Mesenchymal stem cell (in vitro differentiated cells and primary cell): ENCODE results near the gene NEK11.
"Not testable (repeated sequence)": the region's sequence is repeated elsewhere in the genome, so short reads cannot be mapped to it uniquely, and the experiment has no call there.

ENCODE experiments used
- DNase-seq: peaks from one replicate; pipeline ENCODE4 v3.0.0-alpha.2; 2013
- H2AFZ ChIP-seq: one replicate; pipeline ENCODE4 v1.6.1; 2013; ENCODE audit warnings: low read depth, mild to moderate bottlenecking, control low read depth, inconsistent platforms, low read length, moderate library complexity
- H2AK5ac ChIP-seq: 2 replicates; pipeline ENCODE4 v1.6.1; 2013; ENCODE audit warnings: low read length, moderate library complexity, mild to moderate bottlenecking, inconsistent platforms; ENCODE audit not compliant: severe bottlenecking
- H2BK120ac ChIP-seq: one replicate; pipeline ENCODE4 v1.6.1; 2013; ENCODE audit warnings: low read depth, mild to moderate bottlenecking, inconsistent platforms, low read length, moderate library complexity
- H2BK12ac ChIP-seq, 2 experiments: one replicate each; pipeline ENCODE4 v1.6.1; 2013; ENCODE audit warnings: inconsistent platforms in 2 of 2, low read length in 2 of 2, mild to moderate bottlenecking in 2 of 2, moderate library complexity in 2 of 2, control low read depth in 1 of 2
- H2BK15ac ChIP-seq: one replicate; pipeline ENCODE4 v1.6.1; 2013; ENCODE audit warnings: mild to moderate bottlenecking, low read depth, inconsistent platforms; ENCODE audit not compliant: poor library complexity, severe bottlenecking
- H2BK5ac ChIP-seq: 2 replicates; pipeline ENCODE4 v1.6.1; 2013; ENCODE audit warnings: low read depth, mild to moderate bottlenecking, low read length, control low read depth, inconsistent platforms; ENCODE audit not compliant: poor library complexity, severe bottlenecking
- H3K14ac ChIP-seq, 2 experiments: one replicate each; pipeline ENCODE4 v1.6.1; 2013; ENCODE audit warnings: inconsistent platforms in 2 of 2, low read length in 2 of 2, control low read depth in 1 of 2, mild to moderate bottlenecking in 1 of 2, moderate library complexity in 1 of 2
- H3K18ac ChIP-seq, 2 experiments: one replicate each; pipeline ENCODE4 v1.6.1; 2013; ENCODE audit warnings: inconsistent platforms in 2 of 2, low read length in 2 of 2, control low read depth in 1 of 2, low read depth in 1 of 2, mild to moderate bottlenecking in 1 of 2
- H3K23ac ChIP-seq, 2 experiments: one replicate each; pipeline ENCODE4 v1.6.1; 2013; ENCODE audit warnings: inconsistent platforms in 2 of 2, low read length in 2 of 2, mild to moderate bottlenecking in 2 of 2, moderate library complexity in 2 of 2, control low read depth in 1 of 2
- H3K27ac ChIP-seq: 2 replicates; pipeline ENCODE4 v1.5.1; 2013; ENCODE audit warnings: mild to moderate bottlenecking, moderate library complexity, low read length, control low read depth, inconsistent platforms; ENCODE audit not compliant: poor library complexity, severe bottlenecking
- H3K27me3 ChIP-seq, 2 experiments: 2 replicates each; pipeline versions ENCODE4 v1.6.1 to v1.7.0; 2013; ENCODE audit warnings: low read length in 2 of 2, mild to moderate bottlenecking in 2 of 2, moderate library complexity in 2 of 2, control low read depth in 1 of 2, inconsistent platforms in 1 of 2; ENCODE audit not compliant: control insufficient read depth in 1 of 2, insufficient read depth in 1 of 2
- H3K36me3 ChIP-seq, 2 experiments: 2 replicates each; pipeline versions ENCODE4 v1.6.1 to v1.7.0; 2013; ENCODE audit warnings: low read length in 2 of 2, control low read depth in 1 of 2, inconsistent platforms in 1 of 2, low read depth in 1 of 2, mild to moderate bottlenecking in 1 of 2; ENCODE audit not compliant: insufficient read depth in 2 of 2, control insufficient read depth in 1 of 2
- H3K4ac ChIP-seq, 2 experiments: one replicate each; pipeline ENCODE4 v1.6.1; 2013; ENCODE audit warnings: inconsistent platforms in 2 of 2, low read length in 2 of 2, mild to moderate bottlenecking in 2 of 2, moderate library complexity in 2 of 2, control low read depth in 1 of 2, low read depth in 1 of 2
- H3K4me1 ChIP-seq: 2 replicates; pipeline ENCODE4 v1.6.1; 2013; ENCODE audit warnings: low read depth, low read length, control low read depth; ENCODE audit not compliant: control insufficient read depth, insufficient read depth
- H3K4me2 ChIP-seq: 2 replicates; pipeline ENCODE4 v1.6.1; 2013; ENCODE audit warnings: low read length, mild to moderate bottlenecking, inconsistent platforms; ENCODE audit not compliant: poor library complexity, severe bottlenecking
- H3K4me3 ChIP-seq, 2 experiments: 2 replicates each; pipeline versions ENCODE4 v1.5.1 to v1.7.0; 2013; ENCODE audit warnings: low read length in 2 of 2, mild to moderate bottlenecking in 2 of 2, control low read depth in 1 of 2, low read depth in 1 of 2; ENCODE audit not compliant: insufficient read depth in 1 of 2
- H3K79me1 ChIP-seq: replicated peaks from 2 replicates; pipeline ENCODE4 v1.6.1; 2013; ENCODE audit warnings: mild to moderate bottlenecking, control low read depth, low read length, inconsistent platforms; ENCODE audit not compliant: poor library complexity, severe bottlenecking
- H3K9ac ChIP-seq: 2 replicates; pipeline ENCODE4 v1.7.0; 2013; ENCODE audit warnings: mild to moderate bottlenecking, low read length, moderate library complexity
- H3K9me3 ChIP-seq: 2 replicates; pipeline ENCODE4 v1.7.0; 2013; ENCODE audit warnings: mild to moderate bottlenecking, low read length; ENCODE audit not compliant: control insufficient read depth
- H4K8ac ChIP-seq: one replicate; pipeline ENCODE4 v1.6.1; 2013; ENCODE audit warnings: inconsistent platforms, mild to moderate bottlenecking, low read length, moderate library complexity
- H4K91ac ChIP-seq: one replicate; pipeline ENCODE4 v1.6.1; 2013; ENCODE audit warnings: mild to moderate bottlenecking, low read length, inconsistent platforms
- WGBS: methylation state at CpG from one replicate; pipeline ENCODE4 v1.1.7; 2013; ENCODE audit warnings: mixed read lengths; 5-methylcytosine and 5-hydroxymethylcytosine counted together

The NEK11 gene

GRCh38 chr3:131326307-131326706 lies 299.6 kb downstream of the NEK11 start:
- Histone ChIP-seq H2BK12ac (no peak overlapping the region), H3K27me3 (no peaks in the 10 kb centered on the region), H3K9me3 (no peaks in the 10 kb centered on the region), H3K4ac (no peak overlapping the region), H2BK5ac (no peak overlapping the region), H2BK120ac (no peak overlapping the region), H3K14ac (no peak overlapping the region), H2AFZ (no peak overlapping the region), H3K18ac (no peak overlapping the region), H2BK15ac (no peak overlapping the region), H3K79me1 (no peaks in the 10 kb centered on the region), H3K4me2 (no peak overlapping the region), H2AK5ac (no peak overlapping the region), H3K36me3 (no peaks in the 10 kb centered on the region), H4K8ac (no peak overlapping the region), H3K4me1 (no peaks in the 10 kb centered on the region), H3K23ac (no peak overlapping the region), H3K4me3 (no peak overlapping the region), H3K9ac (no peak overlapping the region), H3K27ac (no peak overlapping the region), H4K91ac (no peak overlapping the region)
- whole genome bisulfite sequencing = 85% methylated on average over 1 of the region's 1 CpG
- no peak for DNase-seq

GRCh38 chr3:131328721-131329120 lies 302.0 kb downstream of the NEK11 start:
- Histone ChIP-seq H3K9me3 (no peaks in the 10 kb centered on the region), H3K18ac (no peak overlapping the region), H2BK5ac (no peak overlapping the region), H3K4ac (no peak overlapping the region), H2BK120ac (no peak overlapping the region), H2BK15ac (no peak overlapping the region), H3K36me3 (no peaks in the 10 kb centered on the region), H3K4me1 (no peaks in the 10 kb centered on the region), H2AK5ac (no peak overlapping the region), H3K9ac (no peak overlapping the region), H2AFZ (no peak overlapping the region), H4K8ac (no peak overlapping the region), H3K27ac (no peak overlapping the region), H2BK12ac (no peak overlapping the region), H3K27me3 (no peaks in the 10 kb centered on the region), H3K4me3 (no peak overlapping the region), H3K79me1 (no peaks in the 10 kb centered on the region), H4K91ac (no peak overlapping the region), H3K4me2 (no peak overlapping the region), H3K14ac (no peak overlapping the region), H3K23ac (no peak overlapping the region)
- 24% methylated on average over 3 of the region's 3 CpGs for WGBS
- no peak for DNase-seq

GRCh38 chr3:131329774-131330173 lies 303.1 kb downstream of the NEK11 start:
- Histone ChIP-seq H3K23ac (no peak overlapping the region), H3K4ac (no peak overlapping the region), H3K9me3 (no peaks in the 10 kb centered on the region), H4K91ac (no peak overlapping the region), H2BK5ac (no peak overlapping the region), H2BK120ac (no peak overlapping the region), H2AFZ (no peak overlapping the region), H3K27ac (no peak overlapping the region), H3K27me3 (no peaks in the 10 kb centered on the region), H3K4me2 (no peak overlapping the region), H2BK15ac (no peak overlapping the region), H3K4me3 (no peak overlapping the region), H3K79me1 (no peaks in the 10 kb centered on the region), H3K36me3 (no peaks in the 10 kb centered on the region), H2AK5ac (no peak overlapping the region), H4K8ac (no peak overlapping the region), H3K14ac (no peak overlapping the region), H3K9ac (no peak overlapping the region), H3K4me1 (no peaks in the 10 kb centered on the region), H3K18ac (no peak overlapping the region), H2BK12ac (no peak overlapping the region)
- 90% methylated on average over 5 of the region's 5 CpGs for WGBS
- DNase-seq = no peak

GRCh38 chr3:131331456-131332085 lies 304.9 kb downstream of the NEK11 start:
- H4K91ac ChIP-seq, H2BK5ac ChIP-seq, DNase-seq, H3K79me1 ChIP-seq, H3K9ac ChIP-seq, H2AK5ac ChIP-seq, H3K4me3 ChIP-seq, H3K4ac ChIP-seq, H2BK15ac ChIP-seq, H3K18ac ChIP-seq, H3K23ac ChIP-seq, H3K4me2 ChIP-seq, H3K14ac ChIP-seq, H2BK12ac ChIP-seq, H3K27ac ChIP-seq, H3K36me3 ChIP-seq, H3K27me3 ChIP-seq, H3K4me1 ChIP-seq, H4K8ac ChIP-seq, H2BK120ac ChIP-seq, H3K9me3 ChIP-seq: not testable (repeated sequence)
- peak overlapping the region; percentile 27 for H2AFZ ChIP-seq
- WGBS = 62% methylated on average over 24 of the region's 27 CpGs
